PC-3 (cell line): ENCODE results near the gene PICALM. TPM values are rescaled to one million over a fixed set of nuclear protein-coding genes. Genes with fewer than 3 reads are reported as not detected.
"Not testable (repeated sequence)": the region's sequence is repeated elsewhere in the genome, so short reads cannot be mapped to it uniquely, and the experiment has no call there.

Experiments
- ATAC-seq: fragments of 200-7000 bp; cut with Tn5 transposase; 2 replicates; pipeline ENCODE4 v1.9.1; 2020; ENCODE audit warnings: mild to moderate bottlenecking, moderate library complexity
- BruUV-seq: library from RNA; stranded (reverse); fragments of 400-500 nt; replicated peaks from 2 replicates; lab custom pipeline; 2021; lab: Mats Ljungman, UMichigan
- CTCF ChIA-PET: fragments of 300-600 bp; sonication (Branson Sonifier 250); formaldehyde crosslinking; loops from one replicate; lab custom pipeline; 2022; ENCODE audit warnings: antibody characterized with exemption; lab: Charles Lee
- POLR2A ChIA-PET: fragments of 300-600 bp; sonication (Branson Sonifier 250); formaldehyde crosslinking; loops from one replicate; lab custom pipeline; 2022; ENCODE audit warnings: antibody characterized with exemption; ENCODE audit not compliant: unreplicated experiment; lab: Charles Lee
- DNase-seq: peaks from one replicate; pipeline ENCODE4 v3.0.0-alpha.2; 2015
- H2AFZ ChIP-seq: fragments of 300-600 bp; sonication (generic); 2 replicates; pipeline ENCODE4 v1.6.0; 2016; ENCODE audit warnings: antibody characterized with exemption, low read length
- H3F3A ChIP-seq: fragments of 300-600 bp; sonication (generic); one replicate; pipeline ENCODE4 v1.6.0; 2017; ENCODE audit warnings: antibody characterized with exemption, low read length, control low read depth, mild to moderate bottlenecking; ENCODE audit not compliant: unreplicated experiment
- H3K27ac ChIP-seq: fragments of 300-600 bp; sonication (generic); 2 replicates; pipeline ENCODE4 v1.5.1; 2016; ENCODE audit warnings: mild to moderate bottlenecking, low read length
- H3K27me3 ChIP-seq: fragments of 300-600 bp; sonication (generic); 2 replicates; pipeline ENCODE4 v1.6.1; 2016; ENCODE audit warnings: low read length, mixed read lengths
- H3K36me3 ChIP-seq: fragments of 300-600 bp; sonication (generic); 2 replicates; pipeline ENCODE4 v1.6.1; 2016; ENCODE audit warnings: low read depth, mixed run types, low read length, mixed read lengths
- H3K4me1 ChIP-seq: fragments of 300-600 bp; sonication (generic); 2 replicates; pipeline ENCODE4 v1.5.1; 2016; ENCODE audit warnings: low read length; ENCODE audit not compliant: insufficient read depth
- H3K4me2 ChIP-seq: fragments of 300-600 bp; sonication (generic); 2 replicates; pipeline ENCODE4 v1.6.0; 2016; ENCODE audit warnings: low read length
- H3K4me3 ChIP-seq: fragments of 300-600 bp; sonication (generic); 2 replicates; pipeline ENCODE4 v1.5.1; 2016; ENCODE audit warnings: mild to moderate bottlenecking, low read length, mixed read lengths
- H3K79me2 ChIP-seq: fragments of 300-600 bp; sonication (generic); 2 replicates; pipeline ENCODE4 v1.6.1; 2017; ENCODE audit warnings: low read length, mixed read lengths
- H3K9ac ChIP-seq: fragments of 300-600 bp; sonication (generic); 2 replicates; pipeline ENCODE4 v1.6.0; 2016; ENCODE audit warnings: mild to moderate bottlenecking, low read length
- H3K9me2 ChIP-seq: fragments of 300-600 bp; sonication (generic); replicated peaks from 2 replicates; pipeline ENCODE4 v1.6.1; 2016; ENCODE audit warnings: mixed run types, low read length, mixed read lengths
- H3K9me3 ChIP-seq: fragments of 300-600 bp; sonication (generic); 2 replicates; pipeline ENCODE4 v1.6.1; 2016; ENCODE audit warnings: low read length, mixed read lengths
- H4K20me1 ChIP-seq: fragments of 300-600 bp; sonication (generic); 2 replicates; pipeline ENCODE4 v1.6.1; 2016; ENCODE audit warnings: low read length, mixed read lengths
- EZH2 ChIP-seq: fragments of 300-600 bp; sonication (generic); IDR thresholded peaks from one replicate; pipeline ENCODE4 v1.6.1; 2017; ENCODE audit warnings: antibody characterized with exemption, mild to moderate bottlenecking, low read length; ENCODE audit not compliant: unreplicated experiment
- EZH2phosphoT487 ChIP-seq: fragments of 300-600 bp; sonication (generic); IDR thresholded peaks from 2 replicates; pipeline ENCODE4 v1.6.1; 2018; ENCODE audit warnings: mild to moderate bottlenecking, antibody characterized with exemption, low read length, borderline replicate concordance
- intact Hi-C: fragments of 100-400 bp; cut with micrococcal nuclease; formaldehyde crosslinking; loops from 2 replicates; pipeline ENCODE4 v1.9.0; 2023
- total RNA-seq: library from RNA; depleted of rRNA; stranded (reverse); fragments of >200 nt; gene quantifications from 2 replicates; pipeline ENCODE4 v1.2.3, GENCODE V29; 2014
- TF ChIP-seq, protein P1 (sequence below): fragments of 300-600 bp; sonication (generic); conservative IDR thresholded peaks from 2 replicates; pipeline ENCODE4 v1.5.1; 2017; ENCODE audit warnings: antibody characterized with exemption, low read depth, mild to moderate bottlenecking, low read length

The PICALM gene
- total RNA-seq, 1 experiment from 2014 or later: 59.3 TPM

DNA sequence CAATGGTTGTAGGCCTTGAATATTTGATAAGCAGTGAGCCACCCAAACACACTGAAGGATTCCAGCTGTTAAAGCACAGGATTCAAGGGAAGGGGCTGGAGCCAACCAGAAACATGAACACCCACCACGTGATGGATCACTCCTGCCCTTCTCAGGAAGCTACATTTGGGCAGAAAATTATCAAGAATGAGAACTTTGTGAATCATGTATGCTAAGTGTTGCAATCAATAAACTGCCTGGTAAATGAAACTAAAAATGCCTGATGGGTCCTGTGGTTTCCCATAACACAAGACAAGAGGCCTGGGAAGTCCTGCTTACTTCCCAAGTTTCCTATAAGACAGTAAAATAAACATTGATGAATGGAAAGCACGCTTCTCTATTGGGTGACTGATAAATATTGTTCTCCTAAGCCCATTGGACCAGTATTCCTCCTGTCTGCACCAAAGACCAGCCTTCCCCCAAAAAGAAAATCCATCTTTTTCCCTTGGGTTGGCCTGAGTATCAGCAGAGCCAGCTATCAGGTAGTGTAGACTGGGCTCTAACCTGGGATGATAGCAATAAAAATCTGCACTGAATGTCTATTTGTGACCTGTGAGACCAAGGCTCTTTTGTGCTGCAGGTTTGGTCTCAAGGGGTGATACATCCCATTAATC is 115.3 kb downstream of the PICALM start:
- ATAC-seq: no peak

DNA sequence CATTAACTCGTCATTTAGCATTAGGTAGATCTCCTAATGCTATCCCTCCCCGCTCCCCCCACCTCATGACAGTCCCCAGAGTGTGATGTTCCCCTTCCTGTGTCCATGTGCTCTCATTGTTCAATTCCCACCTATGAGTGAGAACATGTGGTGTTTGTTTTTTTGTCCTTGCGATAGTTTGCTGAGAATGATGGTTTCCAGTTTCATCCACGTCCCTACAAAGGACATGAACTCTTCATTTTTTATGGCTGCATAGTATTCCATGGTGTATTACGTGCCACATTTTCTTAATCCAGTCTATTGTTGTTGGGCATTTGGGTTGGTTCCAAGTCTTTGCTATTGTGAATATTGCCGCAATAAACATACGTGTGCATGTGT is 116.8 kb downstream of the PICALM start:
- H3K27me3 ChIP-seq, H4K20me1 ChIP-seq, H3K4me1 ChIP-seq, H3K79me2 ChIP-seq, H3F3A ChIP-seq, H2AFZ ChIP-seq, BruUV-seq, H3K4me2 ChIP-seq, H3K4me3 ChIP-seq, POLR2A ChIA-PET, H3K9me3 ChIP-seq, DNase-seq, H3K9ac ChIP-seq, ATAC-seq, intact Hi-C loops, CTCF ChIA-PET, H3K9me2 ChIP-seq, H3K36me3 ChIP-seq, H3K27ac ChIP-seq: not testable (repeated sequence)

More for the DNA sequence above, 115.3 kb downstream of the PICALM start:
- no TSS peak for BruUV-seq
- POLR2A ChIA-PET: no interaction called here
- Histone ChIP-seq H3K9ac (no peak overlapping the region), H3K36me3 (peaks cover 3% of the 10 kb centered on the region), H3K4me1 (no peaks in the 10 kb centered on the region; the same call in 1 of the 2 replicates), H4K20me1 (no peaks in the 10 kb centered on the region), H3K4me3 (no peak overlapping the region), H3K79me2 (no peaks in the 10 kb centered on the region), H3K4me2 (no peak overlapping the region), H3K27me3 (no peaks in the 10 kb centered on the region), H2AFZ (no peak overlapping the region), H3K27ac (no peak overlapping the region), H3K9me2 (no peaks in the 10 kb centered on the region), H3K9me3 (no peaks in the 10 kb centered on the region), H3F3A (no peaks in the 10 kb centered on the region)
- intact Hi-C loops: no loop called here
- DNase-seq: no peak
- CTCF ChIA-PET: no interaction called here
- TF ChIP-seq EZH2 (no peak), EZH2phosphoT487 (no peak)
- TF ChIP-seq, protein P1, sequence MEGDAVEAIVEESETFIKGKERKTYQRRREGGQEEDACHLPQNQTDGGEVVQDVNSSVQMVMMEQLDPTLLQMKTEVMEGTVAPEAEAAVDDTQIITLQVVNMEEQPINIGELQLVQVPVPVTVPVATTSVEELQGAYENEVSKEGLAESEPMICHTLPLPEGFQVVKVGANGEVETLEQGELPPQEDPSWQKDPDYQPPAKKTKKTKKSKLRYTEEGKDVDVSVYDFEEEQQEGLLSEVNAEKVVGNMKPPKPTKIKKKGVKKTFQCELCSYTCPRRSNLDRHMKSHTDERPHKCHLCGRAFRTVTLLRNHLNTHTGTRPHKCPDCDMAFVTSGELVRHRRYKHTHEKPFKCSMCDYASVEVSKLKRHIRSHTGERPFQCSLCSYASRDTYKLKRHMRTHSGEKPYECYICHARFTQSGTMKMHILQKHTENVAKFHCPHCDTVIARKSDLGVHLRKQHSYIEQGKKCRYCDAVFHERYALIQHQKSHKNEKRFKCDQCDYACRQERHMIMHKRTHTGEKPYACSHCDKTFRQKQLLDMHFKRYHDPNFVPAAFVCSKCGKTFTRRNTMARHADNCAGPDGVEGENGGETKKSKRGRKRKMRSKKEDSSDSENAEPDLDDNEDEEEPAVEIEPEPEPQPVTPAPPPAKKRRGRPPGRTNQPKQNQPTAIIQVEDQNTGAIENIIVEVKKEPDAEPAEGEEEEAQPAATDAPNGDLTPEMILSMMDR: no peak

DNA sequence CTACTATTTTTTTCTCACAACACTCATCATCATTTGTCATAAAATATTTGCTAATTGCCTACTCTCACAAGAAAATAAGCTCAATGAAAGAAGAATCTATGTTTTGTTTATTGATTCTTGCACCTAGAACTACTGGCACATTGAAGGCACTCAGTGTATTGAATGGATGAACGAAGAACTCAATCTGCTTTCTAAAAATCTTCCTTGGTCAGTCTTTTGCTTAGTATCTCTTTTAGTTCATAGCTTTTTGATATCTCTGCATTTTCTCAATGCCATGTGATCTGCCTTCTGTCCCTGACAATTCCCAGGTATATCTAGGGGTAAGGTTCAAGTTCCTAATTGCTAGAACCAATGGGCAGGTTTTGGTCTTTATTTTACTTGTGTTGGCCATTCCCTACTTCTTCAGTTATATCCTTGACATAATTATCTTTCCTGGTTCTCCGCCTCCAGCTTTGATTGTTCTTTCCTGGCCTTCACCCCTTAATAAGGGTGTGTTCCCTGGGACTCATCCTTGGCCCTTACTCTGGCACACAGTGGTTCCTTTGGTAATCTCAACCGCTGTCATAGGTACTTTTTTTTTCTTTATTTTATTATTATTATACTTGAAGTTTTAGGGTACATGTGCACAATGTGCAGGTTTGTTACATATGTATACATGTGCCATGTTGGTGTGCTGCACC is 117.3 kb downstream of the PICALM start:
- H3K9me3 ChIP-seq: no peaks in the 10 kb centered on the region
- no peak for TF ChIP-seq EZH2
- TF ChIP-seq, protein P1: no peak
- TF ChIP-seq EZH2phosphoT487: no peak
- ChIA-PET CTCF (no interaction called here), POLR2A (no interaction called here)
- H3F3A ChIP-seq: no peaks in the 10 kb centered on the region
- peaks cover 9% of the 10 kb centered on the region; the same call in 1 of the 2 replicates for H3K4me1 ChIP-seq
- H3K4me3 ChIP-seq: no peak overlapping the region
- no peak overlapping the region for H3K27ac ChIP-seq
- no peak overlapping the region for H3K9ac ChIP-seq
- no peak for ATAC-seq
- no peaks in the 10 kb centered on the region for H3K27me3 ChIP-seq
- no peaks in the 10 kb centered on the region for H4K20me1 ChIP-seq
- H3K4me2 ChIP-seq: no peak overlapping the region
- DNase-seq: no peak
- no peaks in the 10 kb centered on the region for H3K9me2 ChIP-seq
- intact Hi-C loops: no loop called here
- BruUV-seq: no TSS peak
- H3K36me3 ChIP-seq: no peaks in the 10 kb centered on the region; the same call in none of the 2 replicates
- H3K79me2 ChIP-seq: no peaks in the 10 kb centered on the region
- H2AFZ ChIP-seq: no peak overlapping the region
